Osteocyte (in vitro differentiated cells): ENCODE data around the gene TSPAN11. TPM values are rescaled to one million over a fixed set of nuclear protein-coding genes. Genes with fewer than 3 reads are reported as not detected.

ENCODE experiments used
- DNase-seq: peaks from one replicate; pipeline ENCODE4 v3.0.0; 2021; ENCODE audit warnings: mixed read lengths; ENCODE audit not compliant: unreplicated experiment; ENCODE audit errors: extremely low spot score
- H3K27ac Mint-ChIP-seq: one replicate; pipeline ENCODE4 v1.8.0; 2021; ENCODE audit warnings: mild to moderate bottlenecking, mixed read lengths; ENCODE audit not compliant: unreplicated experiment
- H3K27me3 Mint-ChIP-seq: one replicate; pipeline ENCODE4 v1.8.0; 2021; ENCODE audit warnings: mixed read lengths; ENCODE audit not compliant: unreplicated experiment
- H3K36me3 Mint-ChIP-seq: one replicate; pipeline ENCODE4 v1.8.0; 2021; ENCODE audit warnings: mixed read lengths; ENCODE audit not compliant: unreplicated experiment
- H3K4me1 Mint-ChIP-seq: one replicate; pipeline ENCODE4 v1.8.0; 2021; ENCODE audit warnings: mixed read lengths; ENCODE audit not compliant: unreplicated experiment
- H3K4me3 Mint-ChIP-seq: one replicate; pipeline ENCODE4 v1.8.0; 2021; ENCODE audit warnings: mild to moderate bottlenecking, moderate library complexity, mixed read lengths; ENCODE audit not compliant: unreplicated experiment
- H3K9me3 Mint-ChIP-seq: one replicate; pipeline ENCODE4 v1.8.0; 2021; ENCODE audit warnings: mixed read lengths; ENCODE audit not compliant: unreplicated experiment
- CTCF ChIP-seq: fragments of 200-600 bp; sonication (generic); IDR thresholded peaks from 2 replicates; pipeline ENCODE4 v1.5.0; 2021; ENCODE audit warnings: antibody characterized with exemption, mild to moderate bottlenecking, moderate library complexity
- total RNA-seq: library from RNA; stranded (reverse); gene quantifications from 2 replicates; pipeline ENCODE4 v1.2.1, GENCODE V29; 2021

TSPAN11 gene
- total RNA-seq, 1 donor from 2014 or later, result 9.2 TPM

GRCh38 chr12:30973830-30974229 lies 47.3 kb downstream of the TSPAN11 start:
- H3K4me3 Mint-ChIP-seq, result no peak overlapping the region
- DNase-seq, result no peak
- no peaks in the 10 kb centered on the region for H3K9me3 Mint-ChIP-seq
- no peaks in the 10 kb centered on the region for H3K36me3 Mint-ChIP-seq
- H3K4me1 Mint-ChIP-seq, result peaks cover 21% of the 10 kb centered on the region
- no peak overlapping the region for H3K27ac Mint-ChIP-seq
- TF ChIP-seq CTCF, result no peak
- peaks cover 59% of the 10 kb centered on the region for H3K27me3 Mint-ChIP-seq

- peaks cover 22% of the 10 kb centered on the region for H3K4me1 Mint-ChIP-seq
- no peaks in the 10 kb centered on the region for H3K36me3 Mint-ChIP-seq
- peaks cover 59% of the 10 kb centered on the region for H3K27me3 Mint-ChIP-seq
- no peak for TF ChIP-seq CTCF
- DNase-seq, result no peak
- H3K4me3 Mint-ChIP-seq, result no peak overlapping the region
- no peaks in the 10 kb centered on the region for H3K9me3 Mint-ChIP-seq
- H3K27ac Mint-ChIP-seq, result no peak overlapping the region
Measured at GRCh38 chr12:30974746-30975500, 48.4 kb downstream of the TSPAN11 start.

- no peak overlapping the region for H3K27ac Mint-ChIP-seq
- H3K36me3 Mint-ChIP-seq, result no peaks in the 10 kb centered on the region
- peaks cover 54% of the 10 kb centered on the region for H3K27me3 Mint-ChIP-seq
- H3K9me3 Mint-ChIP-seq, result no peaks in the 10 kb centered on the region
- no peak overlapping the region for H3K4me3 Mint-ChIP-seq
- no peak for TF ChIP-seq CTCF
- no peak for DNase-seq
- H3K4me1 Mint-ChIP-seq, result peaks cover 18% of the 10 kb centered on the region
Measured at GRCh38 chr12:30975581-30975980, 49.0 kb downstream of the TSPAN11 start.

GRCh38 chr12:30976206-30976605 lies 49.7 kb downstream of the TSPAN11 start:
- Mint-ChIP-seq H3K27ac (no peak overlapping the region), H3K4me1 (peaks cover 14% of the 10 kb centered on the region), H3K9me3 (no peaks in the 10 kb centered on the region), H3K27me3 (peaks cover 50% of the 10 kb centered on the region), H3K36me3 (no peaks in the 10 kb centered on the region), H3K4me3 (no peak overlapping the region)
- no peak for DNase-seq
- no peak for TF ChIP-seq CTCF

- H3K4me1 Mint-ChIP-seq, result peaks cover 13% of the 10 kb centered on the region
- H3K27me3 Mint-ChIP-seq, result peaks cover 44% of the 10 kb centered on the region
- H3K9me3 Mint-ChIP-seq, result no peaks in the 10 kb centered on the region
- H3K36me3 Mint-ChIP-seq, result no peaks in the 10 kb centered on the region
- no peak for DNase-seq
- H3K27ac Mint-ChIP-seq, result no peak overlapping the region
- H3K4me3 Mint-ChIP-seq, result no peak overlapping the region
- no peak for TF ChIP-seq CTCF
Measured at GRCh38 chr12:30977124-30977523, 50.6 kb downstream of the TSPAN11 start.
